Chondrocyte (in vitro differentiated cells): ENCODE results near the gene TLR10. TPM values are rescaled to one million over a fixed set of nuclear protein-coding genes. Genes with fewer than 3 reads are reported as not detected.

Experiments used
- DNase-seq: peaks from one replicate; pipeline ENCODE4 v3.0.0; 2021; ENCODE audit warnings: mixed read lengths, low spot score
- H3K27ac Mint-ChIP-seq: one replicate; pipeline ENCODE4 v1.8.0; 2021; ENCODE audit warnings: mild to moderate bottlenecking, moderate library complexity, mixed read lengths; ENCODE audit not compliant: unreplicated experiment
- H3K27me3 Mint-ChIP-seq: 2 replicates; pipeline ENCODE4 v1.8.0; 2021; ENCODE audit warnings: low read depth, mixed read lengths
- H3K36me3 Mint-ChIP-seq: 2 replicates; pipeline ENCODE4 v1.8.0; 2021; ENCODE audit warnings: low read depth, mixed read lengths
- H3K4me1 Mint-ChIP-seq: 2 replicates; pipeline ENCODE4 v1.8.0; 2021; ENCODE audit warnings: low read depth, mild to moderate bottlenecking, mixed read lengths
- H3K4me3 Mint-ChIP-seq: one replicate; pipeline ENCODE4 v1.8.0; 2021; ENCODE audit warnings: mild to moderate bottlenecking, moderate library complexity, mixed read lengths; ENCODE audit not compliant: unreplicated experiment
- H3K9me3 Mint-ChIP-seq: 2 replicates; pipeline ENCODE4 v1.8.0; 2021; ENCODE audit warnings: low read depth, mixed read lengths
- CTCF ChIP-seq: fragments of 200-600 bp; sonication (generic); IDR thresholded peaks from 2 replicates; pipeline ENCODE4 v1.5.0; 2021; ENCODE audit warnings: antibody characterized with exemption, mild to moderate bottlenecking, moderate library complexity
- total RNA-seq: library from RNA; stranded (reverse); gene quantifications from 3 replicates; pipeline ENCODE4 v1.2.1, GENCODE V29; 2021

The TLR10 gene
- total RNA-seq, 1 donor from 2014 or later: not detected

- H3K36me3 Mint-ChIP-seq: no peaks in the 10 kb centered on the region
- DNase-seq: no peak
- no peak for TF ChIP-seq CTCF
- peaks cover 9% of the 10 kb centered on the region for H3K4me1 Mint-ChIP-seq
- H3K4me3 Mint-ChIP-seq: no peak overlapping the region
- no peaks in the 10 kb centered on the region for H3K9me3 Mint-ChIP-seq
- no peak overlapping the region for H3K27ac Mint-ChIP-seq
- no peaks in the 10 kb centered on the region for H3K27me3 Mint-ChIP-seq
Measured at GRCh38 chr4:38734446-38734845, 48.3 kb downstream of the TLR10 start.

- no peak for TF ChIP-seq CTCF
- no peak overlapping the region for H3K27ac Mint-ChIP-seq
- no peak for DNase-seq
- H3K4me1 Mint-ChIP-seq: peaks cover 9% of the 10 kb centered on the region
- no peak overlapping the region for H3K4me3 Mint-ChIP-seq
- no peaks in the 10 kb centered on the region for H3K36me3 Mint-ChIP-seq
- no peaks in the 10 kb centered on the region for H3K27me3 Mint-ChIP-seq
- H3K9me3 Mint-ChIP-seq: no peaks in the 10 kb centered on the region
Measured at GRCh38 chr4:38733663-38734062, 49.1 kb downstream of the TLR10 start.

- peaks cover 9% of the 10 kb centered on the region for H3K4me1 Mint-ChIP-seq
- H3K36me3 Mint-ChIP-seq: no peaks in the 10 kb centered on the region
- H3K9me3 Mint-ChIP-seq: no peaks in the 10 kb centered on the region
- H3K27ac Mint-ChIP-seq: peak overlapping the region; percentile 69
- no peak for DNase-seq
- no peak overlapping the region for H3K4me3 Mint-ChIP-seq
- peak; percentile 99 for TF ChIP-seq CTCF
- H3K27me3 Mint-ChIP-seq: no peaks in the 10 kb centered on the region
Measured at GRCh38 chr4:38730830-38731646, 51.8 kb downstream of the TLR10 start.

- Mint-ChIP-seq H3K36me3 (no peaks in the 10 kb centered on the region), H3K4me3 (no peak overlapping the region), H3K9me3 (no peaks in the 10 kb centered on the region), H3K4me1 (peaks cover 9% of the 10 kb centered on the region), H3K27me3 (no peaks in the 10 kb centered on the region), H3K27ac (peak overlapping the region; percentile 4)
- no peak for DNase-seq
- no peak for TF ChIP-seq CTCF
Measured at GRCh38 chr4:38730493-38730829, 52.3 kb downstream of the TLR10 start.

- H3K4me3 Mint-ChIP-seq: no peak overlapping the region
- no peaks in the 10 kb centered on the region for H3K9me3 Mint-ChIP-seq
- no peaks in the 10 kb centered on the region for H3K36me3 Mint-ChIP-seq
- peak; percentile 41 for TF ChIP-seq CTCF
- H3K4me1 Mint-ChIP-seq: peaks cover 17% of the 10 kb centered on the region
- DNase-seq: no peak
- no peaks in the 10 kb centered on the region for H3K27me3 Mint-ChIP-seq
- no peak overlapping the region for H3K27ac Mint-ChIP-seq
Measured at GRCh38 chr4:38728631-38729141, 54.1 kb downstream of the TLR10 start.
